ENCODE data around the gene CLIC4. TPM values are rescaled to one million over a fixed set of nuclear protein-coding genes. Genes with fewer than 3 reads are reported as not detected.
A peak's percentile ranks its signal among the peaks of the same experiment; 100 is the strongest.

Gene CLIC4
- total and polyA plus RNA-seq, 9 of the 15 experiments (the other 6 are each of a cell fraction or from before 2014, with no cell fraction given) = 16.0 to 67.5 (median 38.4) TPM

DNA sequence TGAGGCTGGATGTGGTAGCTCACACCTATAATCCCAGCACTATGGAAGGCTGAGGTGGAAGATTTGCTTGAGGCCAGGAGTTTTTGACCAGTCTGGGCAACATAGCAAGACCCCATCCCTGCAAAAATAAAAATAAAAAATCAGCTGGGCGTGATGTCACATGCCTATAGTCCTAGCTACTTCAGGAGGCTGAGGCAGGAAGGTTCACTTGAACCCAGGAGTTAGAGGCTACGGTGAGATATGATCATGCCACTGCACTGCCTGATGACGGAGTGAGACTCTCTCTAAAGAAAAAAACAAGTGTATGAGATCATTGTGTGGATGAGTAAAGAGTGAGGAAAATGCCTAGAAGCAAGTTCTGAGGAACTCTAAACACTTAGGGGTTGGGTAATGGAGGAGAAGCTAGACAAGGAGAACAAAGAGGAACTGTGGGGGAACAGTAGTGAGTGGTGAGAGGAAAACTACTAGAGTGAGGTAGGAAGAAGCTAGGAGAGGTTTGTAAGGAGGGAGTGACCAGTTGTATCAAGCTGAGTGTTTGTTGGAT is 17.0 kb downstream of the CLIC4 start (continued):
- TF ChIP-seq, protein P1, sequence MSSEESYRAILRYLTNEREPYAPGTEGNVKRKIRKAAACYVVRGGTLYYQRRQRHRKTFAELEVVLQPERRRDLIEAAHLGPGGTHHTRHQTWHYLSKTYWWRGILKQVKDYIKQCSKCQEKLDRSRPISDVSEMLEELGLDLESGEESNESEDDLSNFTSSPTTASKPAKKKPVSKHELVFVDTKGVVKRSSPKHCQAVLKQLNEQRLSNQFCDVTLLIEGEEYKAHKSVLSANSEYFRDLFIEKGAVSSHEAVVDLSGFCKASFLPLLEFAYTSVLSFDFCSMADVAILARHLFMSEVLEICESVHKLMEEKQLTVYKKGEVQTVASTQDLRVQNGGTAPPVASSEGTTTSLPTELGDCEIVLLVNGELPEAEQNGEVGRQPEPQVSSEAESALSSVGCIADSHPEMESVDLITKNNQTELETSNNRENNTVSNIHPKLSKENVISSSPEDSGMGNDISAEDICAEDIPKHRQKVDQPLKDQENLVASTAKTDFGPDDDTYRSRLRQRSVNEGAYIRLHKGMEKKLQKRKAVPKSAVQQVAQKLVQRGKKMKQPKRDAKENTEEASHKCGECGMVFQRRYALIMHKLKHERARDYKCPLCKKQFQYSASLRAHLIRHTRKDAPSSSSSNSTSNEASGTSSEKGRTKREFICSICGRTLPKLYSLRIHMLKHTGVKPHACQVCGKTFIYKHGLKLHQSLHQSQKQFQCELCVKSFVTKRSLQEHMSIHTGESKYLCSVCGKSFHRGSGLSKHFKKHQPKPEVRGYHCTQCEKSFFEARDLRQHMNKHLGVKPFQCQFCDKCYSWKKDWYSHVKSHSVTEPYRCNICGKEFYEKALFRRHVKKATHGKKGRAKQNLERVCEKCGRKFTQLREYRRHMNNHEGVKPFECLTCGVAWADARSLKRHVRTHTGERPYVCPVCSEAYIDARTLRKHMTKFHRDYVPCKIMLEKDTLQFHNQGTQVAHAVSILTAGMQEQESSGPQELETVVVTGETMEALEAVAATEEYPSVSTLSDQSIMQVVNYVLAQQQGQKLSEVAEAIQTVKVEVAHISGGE (CRISPR knock-in tag; IDR thresholded peaks at IDR 0.05) = peak in 1 of 3 experiments; percentile 52; a peak in 2 of 6 replicates
- TF ChIP-seq ZFPM2 (CRISPR knock-in tag; IDR thresholded peaks at IDR 0.05) = no peak
- TF ChIP-seq, protein P2, sequence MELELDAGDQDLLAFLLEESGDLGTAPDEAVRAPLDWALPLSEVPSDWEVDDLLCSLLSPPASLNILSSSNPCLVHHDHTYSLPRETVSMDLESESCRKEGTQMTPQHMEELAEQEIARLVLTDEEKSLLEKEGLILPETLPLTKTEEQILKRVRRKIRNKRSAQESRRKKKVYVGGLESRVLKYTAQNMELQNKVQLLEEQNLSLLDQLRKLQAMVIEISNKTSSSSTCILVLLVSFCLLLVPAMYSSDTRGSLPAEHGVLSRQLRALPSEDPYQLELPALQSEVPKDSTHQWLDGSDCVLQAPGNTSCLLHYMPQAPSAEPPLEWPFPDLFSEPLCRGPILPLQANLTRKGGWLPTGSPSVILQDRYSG (tag; conservative IDR thresholded peaks at IDR 0.05; ENCODE audit: low read depth) = no peak
- TF ChIP-seq, protein P3, sequence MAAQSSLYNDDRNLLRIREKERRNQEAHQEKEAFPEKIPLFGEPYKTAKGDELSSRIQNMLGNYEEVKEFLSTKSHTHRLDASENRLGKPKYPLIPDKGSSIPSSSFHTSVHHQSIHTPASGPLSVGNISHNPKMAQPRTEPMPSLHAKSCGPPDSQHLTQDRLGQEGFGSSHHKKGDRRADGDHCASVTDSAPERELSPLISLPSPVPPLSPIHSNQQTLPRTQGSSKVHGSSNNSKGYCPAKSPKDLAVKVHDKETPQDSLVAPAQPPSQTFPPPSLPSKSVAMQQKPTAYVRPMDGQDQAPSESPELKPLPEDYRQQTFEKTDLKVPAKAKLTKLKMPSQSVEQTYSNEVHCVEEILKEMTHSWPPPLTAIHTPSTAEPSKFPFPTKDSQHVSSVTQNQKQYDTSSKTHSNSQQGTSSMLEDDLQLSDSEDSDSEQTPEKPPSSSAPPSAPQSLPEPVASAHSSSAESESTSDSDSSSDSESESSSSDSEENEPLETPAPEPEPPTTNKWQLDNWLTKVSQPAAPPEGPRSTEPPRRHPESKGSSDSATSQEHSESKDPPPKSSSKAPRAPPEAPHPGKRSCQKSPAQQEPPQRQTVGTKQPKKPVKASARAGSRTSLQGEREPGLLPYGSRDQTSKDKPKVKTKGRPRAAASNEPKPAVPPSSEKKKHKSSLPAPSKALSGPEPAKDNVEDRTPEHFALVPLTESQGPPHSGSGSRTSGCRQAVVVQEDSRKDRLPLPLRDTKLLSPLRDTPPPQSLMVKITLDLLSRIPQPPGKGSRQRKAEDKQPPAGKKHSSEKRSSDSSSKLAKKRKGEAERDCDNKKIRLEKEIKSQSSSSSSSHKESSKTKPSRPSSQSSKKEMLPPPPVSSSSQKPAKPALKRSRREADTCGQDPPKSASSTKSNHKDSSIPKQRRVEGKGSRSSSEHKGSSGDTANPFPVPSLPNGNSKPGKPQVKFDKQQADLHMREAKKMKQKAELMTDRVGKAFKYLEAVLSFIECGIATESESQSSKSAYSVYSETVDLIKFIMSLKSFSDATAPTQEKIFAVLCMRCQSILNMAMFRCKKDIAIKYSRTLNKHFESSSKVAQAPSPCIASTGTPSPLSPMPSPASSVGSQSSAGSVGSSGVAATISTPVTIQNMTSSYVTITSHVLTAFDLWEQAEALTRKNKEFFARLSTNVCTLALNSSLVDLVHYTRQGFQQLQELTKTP (IDR thresholded peaks at IDR 0.05; ENCODE audit: low read depth in 1 of 2, partially characterized antibody in 2 of 2) = no peak
- no peak for TF ChIP-seq FOXJ3 (CRISPR knock-in tag; IDR thresholded peaks at IDR 0.05)
- no peak for TF ChIP-seq XRCC4 (IDR thresholded peaks at IDR 0.05; ENCODE audit: extremely low read depth, insufficient read depth, insufficient read length)
- TF ChIP-seq ZNF79 (CRISPR knock-in tag; IDR thresholded peaks at IDR 0.05; ENCODE audit: low read depth) = no peak
- TF ChIP-seq ZNF444 (CRISPR knock-in tag; IDR thresholded peaks at IDR 0.05) = no peak
- TF ChIP-seq, protein P4, sequence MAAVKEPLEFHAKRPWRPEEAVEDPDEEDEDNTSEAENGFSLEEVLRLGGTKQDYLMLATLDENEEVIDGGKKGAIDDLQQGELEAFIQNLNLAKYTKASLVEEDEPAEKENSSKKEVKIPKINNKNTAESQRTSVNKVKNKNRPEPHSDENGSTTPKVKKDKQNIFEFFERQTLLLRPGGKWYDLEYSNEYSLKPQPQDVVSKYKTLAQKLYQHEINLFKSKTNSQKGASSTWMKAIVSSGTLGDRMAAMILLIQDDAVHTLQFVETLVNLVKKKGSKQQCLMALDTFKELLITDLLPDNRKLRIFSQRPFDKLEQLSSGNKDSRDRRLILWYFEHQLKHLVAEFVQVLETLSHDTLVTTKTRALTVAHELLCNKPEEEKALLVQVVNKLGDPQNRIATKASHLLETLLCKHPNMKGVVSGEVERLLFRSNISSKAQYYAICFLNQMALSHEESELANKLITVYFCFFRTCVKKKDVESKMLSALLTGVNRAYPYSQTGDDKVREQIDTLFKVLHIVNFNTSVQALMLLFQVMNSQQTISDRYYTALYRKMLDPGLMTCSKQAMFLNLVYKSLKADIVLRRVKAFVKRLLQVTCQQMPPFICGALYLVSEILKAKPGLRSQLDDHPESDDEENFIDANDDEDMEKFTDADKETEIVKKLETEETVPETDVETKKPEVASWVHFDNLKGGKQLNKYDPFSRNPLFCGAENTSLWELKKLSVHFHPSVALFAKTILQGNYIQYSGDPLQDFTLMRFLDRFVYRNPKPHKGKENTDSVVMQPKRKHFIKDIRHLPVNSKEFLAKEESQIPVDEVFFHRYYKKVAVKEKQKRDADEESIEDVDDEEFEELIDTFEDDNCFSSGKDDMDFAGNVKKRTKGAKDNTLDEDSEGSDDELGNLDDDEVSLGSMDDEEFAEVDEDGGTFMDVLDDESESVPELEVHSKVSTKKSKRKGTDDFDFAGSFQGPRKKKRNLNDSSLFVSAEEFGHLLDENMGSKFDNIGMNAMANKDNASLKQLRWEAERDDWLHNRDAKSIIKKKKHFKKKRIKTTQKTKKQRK (IDR thresholded peaks at IDR 0.05; ENCODE audit: borderline replicate concordance, low read depth, low read length) = no peak
- TF ChIP-seq CBFA2T3 (IDR thresholded peaks at IDR 0.05) = no peak
- TF ChIP-seq, protein P5, sequence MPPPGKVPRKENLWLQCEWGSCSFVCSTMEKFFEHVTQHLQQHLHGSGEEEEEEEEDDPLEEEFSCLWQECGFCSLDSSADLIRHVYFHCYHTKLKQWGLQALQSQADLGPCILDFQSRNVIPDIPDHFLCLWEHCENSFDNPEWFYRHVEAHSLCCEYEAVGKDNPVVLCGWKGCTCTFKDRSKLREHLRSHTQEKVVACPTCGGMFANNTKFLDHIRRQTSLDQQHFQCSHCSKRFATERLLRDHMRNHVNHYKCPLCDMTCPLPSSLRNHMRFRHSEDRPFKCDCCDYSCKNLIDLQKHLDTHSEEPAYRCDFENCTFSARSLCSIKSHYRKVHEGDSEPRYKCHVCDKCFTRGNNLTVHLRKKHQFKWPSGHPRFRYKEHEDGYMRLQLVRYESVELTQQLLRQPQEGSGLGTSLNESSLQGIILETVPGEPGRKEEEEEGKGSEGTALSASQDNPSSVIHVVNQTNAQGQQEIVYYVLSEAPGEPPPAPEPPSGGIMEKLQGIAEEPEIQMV (tag; conservative IDR thresholded peaks at IDR 0.05; ENCODE audit: low read depth) = no peak
- TF ChIP-seq NR2F6 (CRISPR knock-in tag; IDR thresholded peaks at IDR 0.05) = no peak
- TF ChIP-seq SMARCA4 (IDR thresholded peaks at IDR 0.05) = peak; percentile 83; the same call in 1 of the 2 replicates
- TF ChIP-seq KHSRP (IDR thresholded peaks at IDR 0.05) = no peak

All from K562 (cell line).